Gastrocnemius medialis (tissue), 4 donors: ENCODE data around the gene RXRB. TPM values are rescaled to one million over a fixed set of nuclear protein-coding genes. Genes with fewer than 3 reads are reported as not detected.

Experiments
- ATAC-seq, 2 donors: fragments of 150-250 bp; one replicate each; pipeline ENCODE4 v1.9.1; 2016
- DNase-seq, 2 donors: peaks; one replicate each; pipeline ENCODE4 v3.0.0-alpha.2; 2019
- H3K27ac ChIP-seq, 4 donors: fragments of 200-600 bp; sonication (generic); 1 replicate in 1 of 4; 2 replicates in 3 of 4; pipeline ENCODE4 v1.5.1; 2016 to 2018; ENCODE audit warnings: mild to moderate bottlenecking in 2 of 4, moderate library complexity in 1 of 4
- H3K27me3 ChIP-seq, 3 donors: fragments of 200-600 bp; sonication (generic) in 2 of 3; 1 replicate in 1 of 3; 2 replicates in 2 of 3; pipeline versions ENCODE4 v1.5.1 to v1.6.0; 2016 to 2019; ENCODE audit warnings: mild to moderate bottlenecking in 1 of 3, moderate library complexity in 1 of 3
- H3K36me3 ChIP-seq, 2 donors: fragments of 200-600 bp; sonication (generic) in 1 of 2; one replicate each; pipeline ENCODE4 v1.5.1; 2017 to 2018
- H3K4me1 ChIP-seq, 2 donors: fragments of 200-600 bp; sonication (generic) in 1 of 2; one replicate each; pipeline ENCODE4 v1.5.1; 2016 to 2017; ENCODE audit warnings: mild to moderate bottlenecking in 2 of 2
- H3K4me3 ChIP-seq, 4 donors: fragments of 200-600 bp; sonication (generic) in 3 of 4; 1 replicate in 1 of 4; 2 replicates in 3 of 4; pipeline ENCODE4 v1.5.1; 2016 to 2019; ENCODE audit warnings: mild to moderate bottlenecking in 2 of 4
- H3K9me3 ChIP-seq, 3 donors: fragments of 200-600 bp; sonication (generic) in 2 of 3; 1 replicate in 1 of 3; 2 replicates in 2 of 3; pipeline ENCODE4 v1.5.1; 2016 to 2019
- CTCF ChIP-seq, 5 experiments: fragments of 450-650 bp in 3 of 5; fragments of 200-600 bp in 2 of 5; sonication (generic) in 2 of 5; IDR thresholded peaks in 4 of 5; conservative IDR thresholded peaks in 1 of 5; 1 replicate in 4 of 5; 2 replicates in 1 of 5; pipeline ENCODE4 v1.5.1; 2016 to 2019; ENCODE audit warnings: antibody characterized with exemption in 5 of 5, mild to moderate bottlenecking in 3 of 5, moderate library complexity in 3 of 5
- POLR2A ChIP-seq, 2 donors: fragments of 450-650 bp; IDR thresholded peaks; one replicate each; pipeline ENCODE4 v1.6.1; 2017; ENCODE audit warnings: antibody characterized with exemption in 2 of 2, mild to moderate bottlenecking in 2 of 2, moderate library complexity in 2 of 2
- in situ Hi-C, 4 donors: fragments of 200-750 bp; cut with MboI; loops; one replicate each; pipeline versions ENCODE4 v1.15.0 to v1.8.0; 2017; ENCODE audit warnings: low sequenced_read_pairs in 4 of 4
- intact Hi-C: fragments of 100-400 bp; cut with DNase I; formaldehyde crosslinking; loops from one replicate; pipeline ENCODE4 v1.15.1; 2023; ENCODE audit warnings: low total_unique reads
- total RNA-seq, 4 donors: library from RNA; depleted of rRNA; stranded (reverse); fragments of >200 nt; gene quantifications; one replicate each; pipeline versions ENCODE4 v1.1.0 to v1.2.3, GENCODE V29; 2016

RXRB gene
- total RNA-seq, 4 donors from 2014 or later, result 20.8 to 38.4 (median 24.6) TPM

- DNase-seq, result no peak
- H3K27ac ChIP-seq, result peak overlapping the region; percentile 94 to 98 (median 96)
- no peaks in the 10 kb centered on the region for H3K27me3 ChIP-seq
- peak overlapping the region; percentile 84 to 98 (median 86) for H3K4me3 ChIP-seq
- TF ChIP-seq CTCF (IDR thresholded peaks at IDR 0.05 in 4 of 5, conservative IDR thresholded peaks at IDR 0.05 in 1 of 5) (peak in 2 of 5 experiments; percentile 5 to 12), POLR2A (IDR thresholded peaks at IDR 0.05) (no peak)
- no peak for ATAC-seq
- intact Hi-C loops, result loop anchor here (2.0 to 5.0 kb wide), 4 partner anchors 216 to 1074 kb away; partner anchors contain the start of genes ATF6B, BRD2 and CUTA
- H3K9me3 ChIP-seq, result no peaks in the 10 kb centered on the region
- H3K36me3 ChIP-seq, result peaks cover 0 to 35% of the 10 kb centered on the region in 2 donors
- in situ Hi-C loops, result no loop called here
- peaks cover 44 to 52% of the 10 kb centered on the region in 2 donors for H3K4me1 ChIP-seq
These were observed 681 bp upstream of the RXRB start for GRCh38 chr6:33201147-33201545.

- Histone ChIP-seq H3K4me3 (peak overlapping the region; percentile 84 to 98 (median 86)), H3K27me3 (no peaks in the 10 kb centered on the region), H3K36me3 (peaks cover 0 to 49% of the 10 kb centered on the region in 2 donors), H3K4me1 (peaks cover 40 to 46% of the 10 kb centered on the region in 2 donors), H3K27ac (peak overlapping the region; percentile 94 to 98 (median 96)), H3K9me3 (no peaks in the 10 kb centered on the region)
- intact Hi-C loops (loop anchor here (1.0 to 5.0 kb wide), 8 partner anchors 9 to 1072 kb away; partner anchors contain the start of genes ATF6B, BRD2, CUTA and KIFC1), in situ Hi-C loops (loop anchor here in 1 of 4 donors (10.0 kb wide), 1 partner anchor 45 kb away; no protein-coding TSS in a partner anchor)
- peak; percentile 37 to 38 for ATAC-seq
- peak in 1 of 2 donors; percentile 78 for DNase-seq
- TF ChIP-seq CTCF (IDR thresholded peaks at IDR 0.05 in 4 of 5, conservative IDR thresholded peaks at IDR 0.05 in 1 of 5), result no peak
- TF ChIP-seq POLR2A (IDR thresholded peaks at IDR 0.05), result no peak
These were observed 712 bp downstream of the RXRB start for GRCh38 chr6:33199687-33200218.

GRCh38 chr6:33198853-33199436 lies 1.5 kb downstream of the RXRB start:
- peak overlapping the region; percentile 84 to 98 (median 86) for H3K4me3 ChIP-seq
- H3K27me3 ChIP-seq, result no peaks in the 10 kb centered on the region
- H3K27ac ChIP-seq, result peak overlapping the region; percentile 94 to 98 (median 96)
- no peak for TF ChIP-seq CTCF (IDR thresholded peaks at IDR 0.05 in 4 of 5, conservative IDR thresholded peaks at IDR 0.05 in 1 of 5)
- no peak for TF ChIP-seq POLR2A (IDR thresholded peaks at IDR 0.05)
- DNase-seq, result no peak
- H3K9me3 ChIP-seq, result no peaks in the 10 kb centered on the region
- intact Hi-C loops, result no loop called here
- peaks cover 0 to 53% of the 10 kb centered on the region in 2 donors for H3K36me3 ChIP-seq
- peaks cover 36 to 40% of the 10 kb centered on the region in 2 donors for H3K4me1 ChIP-seq
- no peak for ATAC-seq
- in situ Hi-C loops, result loop anchor here in 1 of 4 donors (10.0 kb wide), 1 partner anchor 46 kb away; no protein-coding TSS in a partner anchor

GRCh38 chr6:33198159-33198852 lies 2.2 kb downstream of the RXRB start:
- ATAC-seq (no peak), DNase-seq (no peak)
- Histone ChIP-seq H3K27ac (peak overlapping the region in 3 of 4 donors; percentile 36 to 65 (median 37)), H3K9me3 (no peaks in the 10 kb centered on the region), H3K4me1 (peaks cover 35 to 37% of the 10 kb centered on the region in 2 donors), H3K27me3 (no peaks in the 10 kb centered on the region), H3K36me3 (peaks cover 0 to 46% of the 10 kb centered on the region in 2 donors), H3K4me3 (no peak overlapping the region)
- in situ Hi-C loops, result loop anchor here in 1 of 4 donors (10.0 kb wide), 1 partner anchor 46 kb away; no protein-coding TSS in a partner anchor
- no peak for TF ChIP-seq POLR2A (IDR thresholded peaks at IDR 0.05)
- TF ChIP-seq CTCF (IDR thresholded peaks at IDR 0.05 in 4 of 5, conservative IDR thresholded peaks at IDR 0.05 in 1 of 5), result no peak
- intact Hi-C loops, result no loop called here
